Gastroesophageal sphincter (tissue), 3 donors: Measurements from ENCODE around the gene ALG10B.

Source experiments
- EP300 ChIP-seq: sonication (generic); formaldehyde crosslinking; IDR thresholded peaks from one replicate; pipeline ENCODE4 v1.6.1; 2017; ENCODE audit warnings: antibody characterized with exemption, mild to moderate bottlenecking
- POLR2A ChIP-seq, 2 donors: fragments of 450-650 bp; IDR thresholded peaks; one replicate each; pipeline ENCODE4 v1.6.1; 2017; ENCODE audit warnings: antibody characterized with exemption in 2 of 2, mild to moderate bottlenecking in 2 of 2, moderate library complexity in 1 of 2
- TF ChIP-seq, protein P1 (sequence below), 4 experiments: fragments of 200-600 bp in 2 of 4; fragments of 450-650 bp in 2 of 4; sonication (generic) in 1 of 4; IDR thresholded peaks; one replicate each; pipeline ENCODE4 v1.5.1; 2017 to 2019; ENCODE audit warnings: antibody characterized with exemption in 4 of 4, mild to moderate bottlenecking in 2 of 4, moderate library complexity in 2 of 4

DNA sequence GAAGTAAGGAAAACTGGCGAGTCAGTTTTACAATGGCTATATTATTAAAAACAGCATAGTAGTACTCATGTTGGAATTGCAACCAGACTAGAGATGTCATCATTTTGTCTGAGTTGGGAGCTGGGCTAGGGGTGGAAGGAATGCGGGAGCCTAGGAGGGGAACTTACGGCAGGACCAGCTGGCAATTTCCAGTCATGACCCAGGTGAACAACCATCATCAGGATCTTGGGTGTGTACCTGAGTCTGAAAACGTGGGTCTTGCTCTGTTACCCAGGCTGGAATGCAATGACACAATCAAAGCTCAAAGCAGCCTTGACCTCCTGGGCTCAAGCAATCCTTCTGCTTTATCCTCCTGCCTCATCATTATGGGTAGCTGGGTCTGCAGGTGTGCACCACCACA lies 50.9 kb downstream of the ALG10B start:
- TF ChIP-seq, protein P1, sequence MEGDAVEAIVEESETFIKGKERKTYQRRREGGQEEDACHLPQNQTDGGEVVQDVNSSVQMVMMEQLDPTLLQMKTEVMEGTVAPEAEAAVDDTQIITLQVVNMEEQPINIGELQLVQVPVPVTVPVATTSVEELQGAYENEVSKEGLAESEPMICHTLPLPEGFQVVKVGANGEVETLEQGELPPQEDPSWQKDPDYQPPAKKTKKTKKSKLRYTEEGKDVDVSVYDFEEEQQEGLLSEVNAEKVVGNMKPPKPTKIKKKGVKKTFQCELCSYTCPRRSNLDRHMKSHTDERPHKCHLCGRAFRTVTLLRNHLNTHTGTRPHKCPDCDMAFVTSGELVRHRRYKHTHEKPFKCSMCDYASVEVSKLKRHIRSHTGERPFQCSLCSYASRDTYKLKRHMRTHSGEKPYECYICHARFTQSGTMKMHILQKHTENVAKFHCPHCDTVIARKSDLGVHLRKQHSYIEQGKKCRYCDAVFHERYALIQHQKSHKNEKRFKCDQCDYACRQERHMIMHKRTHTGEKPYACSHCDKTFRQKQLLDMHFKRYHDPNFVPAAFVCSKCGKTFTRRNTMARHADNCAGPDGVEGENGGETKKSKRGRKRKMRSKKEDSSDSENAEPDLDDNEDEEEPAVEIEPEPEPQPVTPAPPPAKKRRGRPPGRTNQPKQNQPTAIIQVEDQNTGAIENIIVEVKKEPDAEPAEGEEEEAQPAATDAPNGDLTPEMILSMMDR (IDR thresholded peaks at IDR 0.05): no peak
- TF ChIP-seq POLR2A (IDR thresholded peaks at IDR 0.05): no peak
- TF ChIP-seq EP300: no peak
